Measurements from ENCODE around the gene RNF150. TPM values are rescaled to one million over a fixed set of nuclear protein-coding genes. Genes with fewer than 3 reads are reported as not detected.

RNF150 gene
- total RNA-seq, 2 donors from 2014 or later = 11.7 to 12.3 TPM

DNA sequence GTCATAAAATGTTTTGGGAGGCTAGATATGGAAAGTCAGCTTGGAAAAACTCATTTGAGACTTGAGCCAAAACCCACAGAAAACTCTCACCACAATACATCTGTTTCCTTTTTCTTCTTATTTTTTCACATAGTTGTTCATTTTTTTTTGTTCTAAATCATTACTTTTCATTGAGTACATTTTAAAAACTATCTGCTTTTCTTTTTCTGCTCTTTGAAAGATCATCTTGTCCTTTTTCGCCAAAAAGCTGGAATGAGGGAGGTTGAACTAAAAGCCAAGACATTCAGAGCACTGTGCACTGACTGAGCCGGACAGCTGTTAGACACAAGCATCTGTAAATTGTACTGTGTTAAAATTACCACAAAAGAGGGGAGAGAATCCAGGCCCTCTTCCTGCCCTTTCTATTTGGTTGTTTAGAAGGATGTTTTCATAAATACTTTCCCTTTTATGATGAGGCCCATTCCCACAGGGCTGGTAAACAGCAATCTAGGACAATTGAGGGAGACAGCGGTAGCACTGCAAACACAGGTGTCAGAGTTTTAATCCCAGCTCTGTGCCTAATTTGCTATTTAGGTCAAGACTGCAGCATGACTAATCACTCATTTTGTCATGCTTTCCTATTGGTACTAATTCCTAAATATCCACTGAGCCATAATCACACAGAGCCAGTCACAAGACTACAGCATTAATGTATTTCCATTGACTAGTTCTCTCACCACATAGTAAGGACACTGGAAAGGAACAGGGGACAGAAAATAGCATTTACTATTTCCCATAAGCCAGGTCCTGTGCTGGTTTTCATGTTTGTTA, 7.3 kb upstream of the RNF150 start:
- no peak for TF ChIP-seq POLR2AphosphoS5 (IDR thresholded peaks at IDR 0.05)
- TF ChIP-seq POLR2A (IDR thresholded peaks at IDR 0.05) = no peak
- TF ChIP-seq, protein P1, sequence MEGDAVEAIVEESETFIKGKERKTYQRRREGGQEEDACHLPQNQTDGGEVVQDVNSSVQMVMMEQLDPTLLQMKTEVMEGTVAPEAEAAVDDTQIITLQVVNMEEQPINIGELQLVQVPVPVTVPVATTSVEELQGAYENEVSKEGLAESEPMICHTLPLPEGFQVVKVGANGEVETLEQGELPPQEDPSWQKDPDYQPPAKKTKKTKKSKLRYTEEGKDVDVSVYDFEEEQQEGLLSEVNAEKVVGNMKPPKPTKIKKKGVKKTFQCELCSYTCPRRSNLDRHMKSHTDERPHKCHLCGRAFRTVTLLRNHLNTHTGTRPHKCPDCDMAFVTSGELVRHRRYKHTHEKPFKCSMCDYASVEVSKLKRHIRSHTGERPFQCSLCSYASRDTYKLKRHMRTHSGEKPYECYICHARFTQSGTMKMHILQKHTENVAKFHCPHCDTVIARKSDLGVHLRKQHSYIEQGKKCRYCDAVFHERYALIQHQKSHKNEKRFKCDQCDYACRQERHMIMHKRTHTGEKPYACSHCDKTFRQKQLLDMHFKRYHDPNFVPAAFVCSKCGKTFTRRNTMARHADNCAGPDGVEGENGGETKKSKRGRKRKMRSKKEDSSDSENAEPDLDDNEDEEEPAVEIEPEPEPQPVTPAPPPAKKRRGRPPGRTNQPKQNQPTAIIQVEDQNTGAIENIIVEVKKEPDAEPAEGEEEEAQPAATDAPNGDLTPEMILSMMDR (IDR thresholded peaks at IDR 0.05) = no peak
- intact Hi-C loops (cut with DNase I) = no loop called here
- DNase-seq (ENCODE audit: low spot score) = no peak
- H3K36me3 ChIP-seq = no peaks in the 10 kb centered on the region
- 68% methylated on average over 3 of the region's 3 CpGs for WGBS
- H3K9me3 ChIP-seq = no peaks in the 10 kb centered on the region
- H3K4me1 ChIP-seq (replicated peaks) = no peaks in the 10 kb centered on the region
- H3K4me3 ChIP-seq = no peak overlapping the region
- H3K27me3 ChIP-seq (replicated peaks; ENCODE audit: insufficient read depth) = no peaks in the 10 kb centered on the region
- no peak overlapping the region for H3K27ac ChIP-seq

DNA sequence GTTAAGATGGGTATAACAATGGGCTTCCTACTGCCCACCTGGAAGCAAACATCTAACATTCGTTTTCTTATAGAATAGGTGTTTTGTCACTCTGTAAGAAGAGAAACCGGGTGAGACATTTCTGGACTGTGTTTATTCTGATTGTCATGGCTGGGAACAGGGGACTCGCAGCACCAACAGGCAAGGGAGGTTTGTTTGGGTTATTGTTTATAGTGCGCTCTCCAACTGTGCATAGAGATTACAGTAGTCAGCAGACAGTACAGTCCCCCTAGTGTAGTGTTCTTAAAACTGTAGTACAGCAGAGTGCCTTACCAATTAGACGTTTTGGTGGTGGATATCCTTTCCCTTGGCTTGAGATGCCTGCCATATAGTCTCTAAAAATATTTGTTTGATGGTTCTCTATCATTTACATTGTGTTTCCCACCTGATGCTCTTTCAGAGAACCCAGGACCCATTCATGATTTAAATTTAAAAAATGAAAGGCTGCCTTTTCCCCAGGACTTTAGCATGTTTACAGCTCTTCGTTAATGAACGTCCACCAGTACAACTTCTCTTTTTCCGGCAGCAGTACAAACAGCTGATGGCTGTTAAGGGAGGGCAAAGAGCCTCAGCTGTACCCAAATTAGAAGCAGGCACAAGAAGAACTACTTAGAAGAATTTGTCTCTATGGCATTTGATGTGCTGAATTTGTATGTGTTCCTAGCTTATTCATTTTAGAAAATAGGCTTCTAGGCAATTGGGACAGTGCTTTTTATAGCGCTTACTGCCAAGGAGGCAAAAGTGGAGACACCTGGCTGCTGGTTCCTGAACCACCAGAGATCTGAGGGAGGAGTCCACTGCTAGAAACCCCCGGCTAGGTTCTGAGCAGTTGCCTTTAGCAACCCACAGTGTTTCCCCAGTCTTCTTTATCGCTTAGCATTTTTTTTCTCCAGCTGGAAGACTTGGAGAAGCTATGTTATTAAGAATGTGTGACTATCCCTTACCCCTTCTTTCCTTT, 1.0 kb upstream of the RNF150 start:
- H3K27ac ChIP-seq = no peak overlapping the region
- H3K9me3 ChIP-seq = no peaks in the 10 kb centered on the region
- H3K4me3 ChIP-seq = no peak overlapping the region
- WGBS = 51% methylated on average over 11 of the region's 11 CpGs
- no peaks in the 10 kb centered on the region for H3K27me3 ChIP-seq (replicated peaks; ENCODE audit: insufficient read depth)
- no peaks in the 10 kb centered on the region for H3K4me1 ChIP-seq (replicated peaks)
- TF ChIP-seq POLR2AphosphoS5 (IDR thresholded peaks at IDR 0.05) (no peak), POLR2A (IDR thresholded peaks at IDR 0.05) (no peak)
- TF ChIP-seq, protein P1 (IDR thresholded peaks at IDR 0.05) = no peak
- no peaks in the 10 kb centered on the region for H3K36me3 ChIP-seq
- intact Hi-C loops (cut with DNase I) = loop anchor here (1.0 to 10.0 kb wide), 4 partner anchors 57 to 479 kb away; no protein-coding TSS in a partner anchor
- DNase-seq (ENCODE audit: low spot score) = no peak

DNA sequence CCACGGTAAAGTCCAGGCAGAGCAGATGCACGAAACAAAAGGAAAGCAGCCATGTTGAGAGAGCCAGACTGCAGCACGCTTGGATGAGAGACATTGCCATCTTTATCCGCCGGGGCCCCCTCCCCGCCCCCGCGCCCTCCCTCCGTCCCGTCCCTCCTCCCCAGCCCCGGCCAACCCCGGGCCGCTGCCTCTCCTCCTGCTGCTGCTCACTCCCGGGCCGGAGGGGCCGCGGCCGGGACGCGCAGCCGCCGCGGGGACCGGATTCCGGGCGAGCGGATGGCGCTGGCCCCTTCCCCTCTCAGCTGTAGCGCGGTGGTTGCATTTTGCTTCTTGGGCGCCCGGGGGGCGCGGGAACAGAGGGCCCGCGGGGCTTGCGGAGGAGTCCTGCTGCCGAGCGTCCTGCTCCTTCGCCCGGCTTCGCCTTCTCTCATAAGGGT, 542 bp downstream of the RNF150 start:
- no peaks in the 10 kb centered on the region for H3K4me1 ChIP-seq (replicated peaks)
- peak; percentile 29 for DNase-seq (ENCODE audit: low spot score)
- under 1% methylated on average over 36 of the region's 42 CpGs for WGBS
- peak overlapping the region; percentile 66 to 75 for H3K27ac ChIP-seq
- TF ChIP-seq POLR2AphosphoS5 (IDR thresholded peaks at IDR 0.05) (no peak), POLR2A (IDR thresholded peaks at IDR 0.05) (no peak)
- TF ChIP-seq, protein P1 (IDR thresholded peaks at IDR 0.05) = no peak
- no peaks in the 10 kb centered on the region for H3K36me3 ChIP-seq
- intact Hi-C loops (cut with DNase I) = loop anchor here (2.0 to 10.0 kb wide), 3 partner anchors 55 to 478 kb away; no protein-coding TSS in a partner anchor
- H3K27me3 ChIP-seq (replicated peaks; ENCODE audit: insufficient read depth) = no peaks in the 10 kb centered on the region
- H3K4me3 ChIP-seq = peak overlapping the region; percentile 63 to 73
- no peaks in the 10 kb centered on the region for H3K9me3 ChIP-seq

DNA sequence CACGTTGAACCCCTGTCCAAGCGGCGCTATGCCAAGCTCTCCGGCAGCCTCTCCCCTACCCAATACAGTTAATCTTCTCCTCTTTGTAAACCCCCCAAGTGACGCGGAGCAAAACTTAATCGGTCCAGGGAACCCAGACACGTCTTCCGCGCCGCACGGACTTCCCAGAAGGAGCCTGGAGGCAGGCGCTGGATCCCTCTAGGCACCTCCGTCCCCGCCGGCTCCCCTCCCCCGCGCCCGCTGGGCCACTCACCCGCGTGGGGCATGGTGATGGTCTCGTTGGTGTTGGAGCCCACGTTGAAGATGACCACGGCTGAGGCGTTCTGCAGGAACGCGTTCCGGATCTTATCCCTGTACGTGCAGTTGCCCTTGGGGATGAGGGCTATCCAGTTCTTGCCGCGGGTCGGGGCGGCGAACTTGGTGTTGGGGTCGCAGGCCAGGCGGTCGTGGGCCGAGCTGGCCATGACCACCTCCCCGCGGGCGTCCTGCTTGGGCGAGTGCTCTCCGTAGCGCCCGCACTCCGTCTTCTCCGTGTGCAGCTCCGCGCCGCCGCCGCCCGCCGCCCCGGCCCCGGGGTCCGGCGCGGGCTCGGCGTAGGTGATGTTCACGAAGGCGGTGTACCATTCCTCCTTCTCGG, 1.1 kb downstream of the RNF150 start:
- intact Hi-C loops (cut with DNase I) = loop anchor here (2.0 to 10.0 kb wide), 3 partner anchors 55 to 477 kb away; no protein-coding TSS in a partner anchor

More for the DNA sequence above, 1.1 kb downstream of the RNF150 start:
- under 1% methylated on average over 64 of the region's 64 CpGs for WGBS
- Histone ChIP-seq H3K4me1 (replicated peaks) (no peaks in the 10 kb centered on the region), H3K4me3 (peak overlapping the region; percentile 63 to 73), H3K27me3 (replicated peaks; ENCODE audit: insufficient read depth) (no peaks in the 10 kb centered on the region), H3K9me3 (no peaks in the 10 kb centered on the region), H3K36me3 (no peaks in the 10 kb centered on the region), H3K27ac (peak overlapping the region; percentile 66 to 75)
- DNase-seq (ENCODE audit: low spot score) = peak; percentile 12
- TF ChIP-seq POLR2AphosphoS5 (IDR thresholded peaks at IDR 0.05) = no peak
